GM12875 (cell line): ENCODE results near the gene BOC.

ENCODE experiments used
- H3K4me3 ChIP-seq: one replicate; pipeline ENCODE4 v1.5.1; 2011; ENCODE audit warnings: low read depth, low read length, control low read depth
- TF ChIP-seq, protein P1 (sequence below): IDR thresholded peaks from 2 replicates; pipeline ENCODE4 v1.5.1; 2011; ENCODE audit warnings: low read depth, mild to moderate bottlenecking, control low read depth, inconsistent platforms, low read length, moderate library complexity, borderline replicate concordance; ENCODE audit not compliant: insufficient read depth

BOC gene

GRCh38 chr3:113251817-113252216, 40.5 kb downstream of the BOC start:
- H3K4me3 ChIP-seq = no peak overlapping the region
- TF ChIP-seq, protein P1, sequence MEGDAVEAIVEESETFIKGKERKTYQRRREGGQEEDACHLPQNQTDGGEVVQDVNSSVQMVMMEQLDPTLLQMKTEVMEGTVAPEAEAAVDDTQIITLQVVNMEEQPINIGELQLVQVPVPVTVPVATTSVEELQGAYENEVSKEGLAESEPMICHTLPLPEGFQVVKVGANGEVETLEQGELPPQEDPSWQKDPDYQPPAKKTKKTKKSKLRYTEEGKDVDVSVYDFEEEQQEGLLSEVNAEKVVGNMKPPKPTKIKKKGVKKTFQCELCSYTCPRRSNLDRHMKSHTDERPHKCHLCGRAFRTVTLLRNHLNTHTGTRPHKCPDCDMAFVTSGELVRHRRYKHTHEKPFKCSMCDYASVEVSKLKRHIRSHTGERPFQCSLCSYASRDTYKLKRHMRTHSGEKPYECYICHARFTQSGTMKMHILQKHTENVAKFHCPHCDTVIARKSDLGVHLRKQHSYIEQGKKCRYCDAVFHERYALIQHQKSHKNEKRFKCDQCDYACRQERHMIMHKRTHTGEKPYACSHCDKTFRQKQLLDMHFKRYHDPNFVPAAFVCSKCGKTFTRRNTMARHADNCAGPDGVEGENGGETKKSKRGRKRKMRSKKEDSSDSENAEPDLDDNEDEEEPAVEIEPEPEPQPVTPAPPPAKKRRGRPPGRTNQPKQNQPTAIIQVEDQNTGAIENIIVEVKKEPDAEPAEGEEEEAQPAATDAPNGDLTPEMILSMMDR = no peak

DNA sequence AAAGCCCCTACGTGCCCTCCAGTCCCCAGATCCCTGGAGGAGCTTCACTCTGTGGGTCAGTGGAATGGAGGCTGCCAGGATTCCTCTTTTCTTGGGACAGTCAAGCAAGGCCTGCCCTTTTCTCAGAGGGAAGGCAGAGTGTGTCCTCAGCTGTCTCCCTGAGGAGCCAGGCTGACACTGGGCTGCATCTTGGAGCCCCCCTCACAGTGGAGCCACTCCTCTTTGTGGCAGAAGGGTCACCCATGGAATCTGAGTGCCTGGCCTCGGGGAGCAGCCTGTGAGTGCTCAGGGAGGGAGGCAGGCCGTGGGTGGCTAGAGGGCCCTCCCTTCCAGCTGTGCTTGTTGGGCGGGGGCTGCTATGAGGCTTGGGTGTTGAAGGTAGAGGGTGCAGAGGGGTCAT, 41.2 kb downstream of the BOC start:
- TF ChIP-seq, protein P1 = no peak
- H3K4me3 ChIP-seq = no peak overlapping the region

DNA sequence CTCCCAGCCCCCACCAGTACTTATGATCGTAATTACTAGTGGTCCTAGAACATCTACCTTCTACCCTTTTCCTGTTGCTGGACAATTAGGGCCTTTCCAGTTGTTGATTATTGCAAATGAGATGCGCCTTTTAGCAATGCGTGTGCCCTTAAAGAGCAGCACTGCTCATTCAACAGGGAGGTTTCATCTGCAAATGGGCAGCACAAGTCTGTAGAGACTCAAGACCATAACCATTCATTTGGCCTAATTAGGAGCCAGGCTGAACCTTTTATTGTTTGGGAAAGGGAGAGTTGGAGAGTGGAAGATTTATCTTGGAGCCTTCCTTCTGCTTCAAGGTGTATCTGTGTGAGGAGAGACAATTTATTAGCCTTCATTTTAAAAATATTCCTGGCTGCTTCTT, 42.3 kb downstream of the BOC start:
- no peak overlapping the region for H3K4me3 ChIP-seq
- TF ChIP-seq, protein P1 = no peak

- no peak overlapping the region for H3K4me3 ChIP-seq
- TF ChIP-seq, protein P1 = no peak
These were observed 43.0 kb downstream of the BOC start for GRCh38 chr3:113254171-113254947.

DNA sequence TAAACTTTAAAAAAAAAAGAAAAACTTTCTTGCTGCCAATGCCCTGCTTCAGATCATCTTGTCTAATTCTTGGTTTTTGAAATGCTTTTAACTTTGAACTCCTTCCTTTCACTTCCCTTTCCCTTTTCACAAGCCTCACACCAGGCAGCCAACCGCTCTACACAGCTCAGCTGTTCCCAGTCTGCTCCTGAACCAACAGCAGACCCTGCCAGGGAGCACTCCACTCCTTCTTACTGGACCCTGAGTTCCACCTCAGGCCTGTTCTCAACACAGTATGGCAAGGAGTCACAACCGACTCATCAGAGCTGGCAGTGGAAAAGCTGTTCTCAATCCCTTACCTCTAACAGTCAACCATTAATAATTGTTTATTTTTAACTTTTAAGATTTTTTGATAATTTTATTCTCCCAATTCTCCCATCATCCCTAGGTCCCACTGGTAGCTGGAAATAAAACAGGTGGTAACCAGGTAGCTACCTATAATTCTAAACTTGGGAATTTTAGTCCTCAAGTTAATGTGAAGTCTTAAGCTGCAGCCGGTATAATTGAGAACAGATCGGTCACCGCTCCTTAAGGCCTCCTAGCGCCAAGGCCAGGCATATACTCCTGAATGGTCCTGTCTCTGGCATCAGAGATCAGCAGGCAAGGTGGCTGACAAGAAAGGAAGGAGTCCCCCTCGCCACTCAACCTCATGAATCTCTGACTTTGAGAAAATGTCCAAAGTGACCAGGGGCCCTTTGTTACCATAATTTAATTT, 43.9 kb downstream of the BOC start:
- TF ChIP-seq, protein P1 = no peak
- H3K4me3 ChIP-seq = no peak overlapping the region

DNA sequence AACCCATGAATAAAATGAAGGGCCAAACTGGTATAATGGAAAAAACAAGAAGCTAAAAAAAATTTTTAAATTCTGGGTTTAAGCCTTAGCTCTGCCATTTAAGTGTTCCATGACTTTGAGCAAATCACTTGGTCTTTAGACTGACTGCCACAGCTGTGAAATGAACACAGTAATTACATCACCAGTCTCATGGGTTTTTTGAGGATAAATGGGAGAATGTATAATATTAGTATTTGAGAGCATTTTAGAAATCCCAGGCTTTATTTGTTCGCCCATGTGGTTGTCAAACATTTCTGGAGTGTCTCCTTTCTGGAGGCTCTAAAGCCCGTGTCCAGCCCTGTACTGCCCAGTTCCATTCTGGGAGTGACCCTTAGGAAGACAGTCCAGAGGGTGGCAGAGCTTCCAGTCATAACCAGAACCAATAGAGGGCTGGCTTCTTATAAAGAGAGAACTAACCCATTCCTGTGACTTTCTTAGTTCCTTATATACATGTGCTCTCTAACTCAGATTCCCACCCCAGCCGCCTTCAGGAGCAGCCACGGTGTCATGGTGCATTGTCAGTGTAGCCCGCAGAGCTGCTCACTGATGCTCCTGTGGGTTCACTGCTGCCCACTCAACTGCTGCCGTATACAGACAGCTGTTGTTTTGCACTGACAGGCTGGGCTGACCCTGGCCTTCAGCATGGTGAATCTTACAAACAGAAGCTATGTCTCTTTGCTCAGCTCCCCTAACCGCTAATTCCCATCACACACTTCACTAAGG, 44.7 kb downstream of the BOC start:
- TF ChIP-seq, protein P1 = no peak
- H3K4me3 ChIP-seq = no peak overlapping the region
